Body of pancreas (tissue), 4 donors: ENCODE data around the gene HHAT. TPM values are rescaled to one million over a fixed set of nuclear protein-coding genes. Genes with fewer than 3 reads are reported as not detected.

ENCODE experiments used
- ATAC-seq: fragments of 150-250 bp; one replicate; pipeline ENCODE4 v1.9.1; 2016
- DNase-seq, 4 donors: peaks; one replicate each; pipeline ENCODE4 v3.0.0-alpha.2; 2019
- H3K27ac ChIP-seq, 4 donors: fragments of 200-600 bp; sonication (generic); 1 replicate in 3 of 4; 2 replicates in 1 of 4; pipeline versions ENCODE4 v1.5.1 to v1.6.1; 2016 to 2019; ENCODE audit warnings: mild to moderate bottlenecking in 1 of 4, mixed read lengths in 1 of 4, moderate library complexity in 1 of 4
- H3K27me3 ChIP-seq, 2 donors: fragments of 200-600 bp; sonication (generic); one replicate each; pipeline ENCODE4 v1.6.0; 2016; ENCODE audit warnings: mild to moderate bottlenecking in 1 of 2
- H3K36me3 ChIP-seq, 2 donors: fragments of 200-600 bp; sonication (generic); replicated peaks in 1 of 2; 2 replicates each; pipeline ENCODE4 v1.5.1; 2016; ENCODE audit warnings: low read depth in 2 of 2; ENCODE audit not compliant: insufficient read depth in 1 of 2
- H3K4me1 ChIP-seq: fragments of 200-600 bp; sonication (generic); one replicate; pipeline ENCODE4 v1.6.0; 2016
- H3K4me3 ChIP-seq, 2 donors: fragments of 200-600 bp; sonication (generic); 1 replicate in 1 of 2; 2 replicates in 1 of 2; pipeline ENCODE4 v1.5.1; 2016 to 2019
- H3K9me3 ChIP-seq, 3 donors: fragments of 200-600 bp; sonication (generic); 1 replicate in 2 of 3; 2 replicates in 1 of 3; pipeline ENCODE4 v1.5.1; 2016
- POLR2A ChIP-seq, 3 donors: fragments of 450-650 bp; IDR thresholded peaks; one replicate each; pipeline ENCODE4 v1.6.1; 2016; ENCODE audit warnings: antibody characterized with exemption in 3 of 3, mild to moderate bottlenecking in 2 of 3
- WGBS, 2 donors: methylation state at CpG; one replicate each; pipeline ENCODE4 v1.1.5; 2017; 5-methylcytosine and 5-hydroxymethylcytosine counted together
- intact Hi-C: fragments of 100-400 bp; cut with DNase I; formaldehyde crosslinking; loops from one replicate; pipeline ENCODE4 v1.15.1; 2023
- total RNA-seq, 2 donors: library from RNA; depleted of rRNA; stranded (reverse); fragments of >200 nt; gene quantifications; one replicate each; pipeline ENCODE4 v1.1.0, GENCODE V29; 2016
- TF ChIP-seq, protein P1 (sequence below), 7 experiments: fragments of 450-650 bp in 4 of 7; fragments of 200-600 bp in 3 of 7; sonication (generic) in 3 of 7; IDR thresholded peaks; one replicate each; pipeline ENCODE4 v1.5.1; 2016 to 2019; ENCODE audit warnings: antibody characterized with exemption in 7 of 7

The HHAT gene
- total RNA-seq, 2 donors from 2014 or later: 4.4 to 19.4 TPM

GRCh38 chr1:210300923-210301614, 27.6 kb upstream of the HHAT start:
- TF ChIP-seq, protein P1, sequence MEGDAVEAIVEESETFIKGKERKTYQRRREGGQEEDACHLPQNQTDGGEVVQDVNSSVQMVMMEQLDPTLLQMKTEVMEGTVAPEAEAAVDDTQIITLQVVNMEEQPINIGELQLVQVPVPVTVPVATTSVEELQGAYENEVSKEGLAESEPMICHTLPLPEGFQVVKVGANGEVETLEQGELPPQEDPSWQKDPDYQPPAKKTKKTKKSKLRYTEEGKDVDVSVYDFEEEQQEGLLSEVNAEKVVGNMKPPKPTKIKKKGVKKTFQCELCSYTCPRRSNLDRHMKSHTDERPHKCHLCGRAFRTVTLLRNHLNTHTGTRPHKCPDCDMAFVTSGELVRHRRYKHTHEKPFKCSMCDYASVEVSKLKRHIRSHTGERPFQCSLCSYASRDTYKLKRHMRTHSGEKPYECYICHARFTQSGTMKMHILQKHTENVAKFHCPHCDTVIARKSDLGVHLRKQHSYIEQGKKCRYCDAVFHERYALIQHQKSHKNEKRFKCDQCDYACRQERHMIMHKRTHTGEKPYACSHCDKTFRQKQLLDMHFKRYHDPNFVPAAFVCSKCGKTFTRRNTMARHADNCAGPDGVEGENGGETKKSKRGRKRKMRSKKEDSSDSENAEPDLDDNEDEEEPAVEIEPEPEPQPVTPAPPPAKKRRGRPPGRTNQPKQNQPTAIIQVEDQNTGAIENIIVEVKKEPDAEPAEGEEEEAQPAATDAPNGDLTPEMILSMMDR (IDR thresholded peaks at IDR 0.05): no peak
- no peak for TF ChIP-seq POLR2A (IDR thresholded peaks at IDR 0.05)
- DNase-seq (no peak), ATAC-seq (no peak)
- H3K27me3 ChIP-seq: no peaks in the 10 kb centered on the region
- no peaks in the 10 kb centered on the region for H3K36me3 ChIP-seq
- H3K4me1 ChIP-seq: no peaks in the 10 kb centered on the region
- no peaks in the 10 kb centered on the region for H3K9me3 ChIP-seq
- H3K4me3 ChIP-seq: no peak overlapping the region
- 53 to 61% methylated on average over 5 of the region's 5 CpGs for WGBS, 2 donors
- H3K27ac ChIP-seq: no peak overlapping the region
- intact Hi-C loops: no loop called here

DNA sequence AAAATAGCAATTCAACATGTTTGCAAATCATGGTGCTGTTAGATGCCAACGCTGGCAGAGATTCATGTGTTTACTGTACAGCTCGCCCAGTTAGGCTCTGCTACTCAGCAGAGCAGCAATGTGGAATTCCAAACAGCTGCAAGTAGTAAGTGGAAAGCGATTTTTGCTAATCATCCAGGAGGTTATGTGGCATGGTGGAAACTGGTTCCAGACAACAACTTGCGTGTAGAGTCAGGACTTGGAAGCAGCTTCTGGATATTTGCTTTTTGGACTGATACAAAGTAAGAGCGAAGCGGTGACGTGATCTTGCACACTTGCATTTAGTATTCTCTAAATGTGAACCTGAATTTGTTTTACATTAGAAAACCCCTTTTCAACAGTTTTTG, 27.1 kb upstream of the HHAT start:
- ATAC-seq (no peak), DNase-seq (no peak)
- Histone ChIP-seq H3K27me3 (no peaks in the 10 kb centered on the region), H3K9me3 (no peaks in the 10 kb centered on the region), H3K4me1 (no peaks in the 10 kb centered on the region), H3K4me3 (no peak overlapping the region), H3K27ac (no peak overlapping the region), H3K36me3 (no peaks in the 10 kb centered on the region)
- intact Hi-C loops: no loop called here
- WGBS, 2 donors: 51 to 53% methylated on average over 7 of the region's 7 CpGs
- TF ChIP-seq, protein P1 (IDR thresholded peaks at IDR 0.05): no peak
- no peak for TF ChIP-seq POLR2A (IDR thresholded peaks at IDR 0.05)

DNA sequence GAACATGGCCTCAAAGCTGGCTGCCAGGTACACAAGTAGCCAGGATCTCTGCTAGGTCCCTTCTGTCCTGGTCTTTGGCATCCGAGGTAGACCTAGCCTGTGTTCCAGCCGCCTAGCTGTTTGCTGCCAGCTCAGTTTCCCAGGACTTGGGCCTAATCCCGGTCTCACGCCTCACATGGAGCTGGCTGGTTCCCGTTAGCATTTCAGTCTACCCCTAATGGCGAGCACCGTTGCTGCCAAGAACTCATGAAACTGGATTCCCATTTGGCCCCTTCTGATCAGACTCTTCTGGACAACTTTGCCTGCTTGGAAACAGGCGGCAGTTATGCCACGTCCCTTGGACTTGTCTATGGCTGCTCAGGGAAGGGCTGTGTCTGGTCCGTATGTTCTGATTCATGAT, 26.2 kb upstream of the HHAT start:
- Histone ChIP-seq H3K9me3 (no peaks in the 10 kb centered on the region), H3K4me1 (no peaks in the 10 kb centered on the region), H3K27me3 (no peaks in the 10 kb centered on the region), H3K27ac (no peak overlapping the region), H3K4me3 (no peak overlapping the region), H3K36me3 (no peaks in the 10 kb centered on the region)
- intact Hi-C loops: no loop called here
- 90 to 92% methylated on average over 10 of the region's 10 CpGs for WGBS, 2 donors
- ATAC-seq (no peak), DNase-seq (no peak)
- TF ChIP-seq, protein P1 (IDR thresholded peaks at IDR 0.05): no peak
- TF ChIP-seq POLR2A (IDR thresholded peaks at IDR 0.05): no peak

DNA sequence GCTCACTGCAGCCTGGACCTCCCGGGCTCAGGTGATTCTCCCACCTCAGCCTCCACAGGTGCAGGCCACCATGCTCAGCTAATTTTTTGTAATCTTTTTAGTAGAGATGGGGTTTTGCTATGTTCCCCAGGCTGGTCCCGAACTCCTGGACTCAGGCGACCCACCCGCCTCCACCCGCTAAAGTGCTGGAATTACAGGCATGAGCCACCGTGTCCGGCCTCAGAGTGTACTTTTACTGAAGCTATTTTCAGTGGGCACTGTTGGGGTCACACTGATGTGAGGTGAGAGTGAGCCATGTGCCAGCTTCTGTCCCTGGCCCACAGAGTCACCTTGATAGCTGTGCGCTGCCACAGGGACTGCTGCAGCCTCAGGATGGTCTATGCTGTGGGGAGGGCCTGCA, 25.3 kb upstream of the HHAT start:
- Histone ChIP-seq H3K27ac (no peak overlapping the region), H3K36me3 (no peaks in the 10 kb centered on the region), H3K27me3 (no peaks in the 10 kb centered on the region), H3K4me3 (no peak overlapping the region), H3K4me1 (no peaks in the 10 kb centered on the region), H3K9me3 (no peaks in the 10 kb centered on the region)
- TF ChIP-seq POLR2A (IDR thresholded peaks at IDR 0.05): no peak
- TF ChIP-seq, protein P1 (IDR thresholded peaks at IDR 0.05): no peak
- intact Hi-C loops: no loop called here
- ATAC-seq (no peak), DNase-seq (no peak)
- WGBS, 2 donors: 92 to 93% methylated on average over 8 of the region's 8 CpGs

DNA sequence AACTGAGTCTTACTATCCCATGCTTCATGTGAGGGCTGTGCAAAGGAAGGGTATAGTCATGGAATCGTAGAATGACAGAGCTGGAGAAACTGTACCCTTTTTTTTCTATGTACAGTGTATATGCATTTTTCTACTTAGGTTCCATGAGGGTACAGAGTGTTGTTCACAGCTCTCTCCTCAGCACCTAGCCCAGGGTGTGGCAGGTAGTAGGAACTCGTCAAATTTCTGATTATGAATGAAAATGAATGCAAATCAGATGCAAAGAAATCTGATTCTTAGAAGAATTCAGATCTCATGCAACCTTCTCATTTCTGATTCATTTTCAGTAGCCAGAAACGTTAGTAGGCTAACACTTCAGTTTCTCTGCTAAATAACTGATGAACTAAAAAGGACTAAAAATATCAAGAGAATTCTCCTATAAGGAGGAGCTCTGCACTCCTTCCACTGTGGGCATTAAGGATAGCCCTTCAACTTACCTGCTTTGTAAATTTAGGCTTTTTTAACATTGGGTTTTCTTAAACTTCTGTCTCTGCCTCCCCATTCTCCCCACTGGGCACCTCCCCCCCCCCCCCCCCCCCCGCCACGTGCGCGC, 18.0 kb upstream of the HHAT start:
- intact Hi-C loops: no loop called here
- ATAC-seq (no peak), DNase-seq (no peak)
- Histone ChIP-seq H3K27me3 (no peaks in the 10 kb centered on the region), H3K27ac (no peak overlapping the region), H3K4me1 (peaks cover 7% of the 10 kb centered on the region), H3K9me3 (no peaks in the 10 kb centered on the region), H3K4me3 (no peak overlapping the region), H3K36me3 (no peaks in the 10 kb centered on the region)
- TF ChIP-seq, protein P1 (IDR thresholded peaks at IDR 0.05): no peak
- TF ChIP-seq POLR2A (IDR thresholded peaks at IDR 0.05): no peak
- 13 to 17% methylated on average over 7 of the region's 7 CpGs for whole genome bisulfite sequencing, 2 donors
